ENCODE measurements around the gene ADD1.

ADD1 gene

GRCh38 chr4:2828758-2829181 is 14.9 kb upstream of the ADD1 start:
- DNase-seq (ENCODE audit: low read depth) = no peak
- no peak overlapping the region for H3K4me3 ChIP-seq (ENCODE audit: low read length)
- TF ChIP-seq CTCF (IDR thresholded peaks at IDR 0.05; ENCODE audit: insufficient read depth, low read depth, low read length, missing control alignments) = no peak

GRCh38 chr4:2829321-2829932 is 14.2 kb upstream of the ADD1 start:
- no peak for TF ChIP-seq CTCF (IDR thresholded peaks at IDR 0.05; ENCODE audit: insufficient read depth, low read depth, low read length, missing control alignments)
- no peak overlapping the region for H3K4me3 ChIP-seq (ENCODE audit: low read length)
- no peak for DNase-seq (ENCODE audit: low read depth)

- DNase-seq (ENCODE audit: low read depth) = no peak
- no peak overlapping the region for H3K4me3 ChIP-seq (ENCODE audit: low read length)
- no peak for TF ChIP-seq CTCF (IDR thresholded peaks at IDR 0.05; ENCODE audit: insufficient read depth, low read depth, low read length, missing control alignments)
Observed at GRCh38 chr4:2829933-2830451, 13.7 kb upstream of the ADD1 start.

- DNase-seq (ENCODE audit: low read depth) = no peak
- no peak overlapping the region for H3K4me3 ChIP-seq (ENCODE audit: low read length)
- no peak for TF ChIP-seq CTCF (IDR thresholded peaks at IDR 0.05; ENCODE audit: insufficient read depth, low read depth, low read length, missing control alignments)
Observed at GRCh38 chr4:2830632-2831610, 12.7 kb upstream of the ADD1 start.

GRCh38 chr4:2831611-2832308 is 11.9 kb upstream of the ADD1 start:
- H3K4me3 ChIP-seq (ENCODE audit: low read length) = no peak overlapping the region
- no peak for DNase-seq (ENCODE audit: low read depth)
- no peak for TF ChIP-seq CTCF (IDR thresholded peaks at IDR 0.05; ENCODE audit: insufficient read depth, low read depth, low read length, missing control alignments)

- no peak for TF ChIP-seq CTCF (IDR thresholded peaks at IDR 0.05; ENCODE audit: insufficient read depth, low read depth, low read length, missing control alignments)
- DNase-seq (ENCODE audit: low read depth) = no peak
Observed at GRCh38 chr4:2832309-2832980, 11.2 kb upstream of the ADD1 start.

More at GRCh38 chr4:2832309-2832980, 11.2 kb upstream of the ADD1 start:
- no peak overlapping the region for H3K4me3 ChIP-seq (ENCODE audit: low read length)
